Measurements from ENCODE around the gene TRMT61A.
"Not testable (repeated sequence)": the region's sequence is repeated elsewhere in the genome, so short reads cannot be mapped to it uniquely, and the experiment has no call there.

Gene TRMT61A

GRCh38 chr14:103523575-103523954 is 5.4 kb upstream of the TRMT61A start:
- Histone ChIP-seq H3K9ac (ENCODE audit: insufficient read length) (no peak overlapping the region), H3K9me3 (ENCODE audit: low read depth, low read length) (no peaks in the 10 kb centered on the region), H3K27ac (no peak overlapping the region), H3K36me3 (ENCODE audit: insufficient read depth, low read length) (peaks cover 20% of the 10 kb centered on the region), H3K4me3 (no peak overlapping the region)
- DNase-seq (ENCODE audit: low read depth, low spot score) = no peak
- TF ChIP-seq FOXP2 (optimal IDR thresholded peaks at IDR 0.05; ENCODE audit: control extremely low read depth, extremely low read length, insufficient read depth) (no peak), EZH2 (IDR thresholded peaks at IDR 0.05) (no peak), POLR2AphosphoS5 (IDR thresholded peaks at IDR 0.05; ENCODE audit: borderline replicate concordance, low read depth, low read length) (no peak)

DNA sequence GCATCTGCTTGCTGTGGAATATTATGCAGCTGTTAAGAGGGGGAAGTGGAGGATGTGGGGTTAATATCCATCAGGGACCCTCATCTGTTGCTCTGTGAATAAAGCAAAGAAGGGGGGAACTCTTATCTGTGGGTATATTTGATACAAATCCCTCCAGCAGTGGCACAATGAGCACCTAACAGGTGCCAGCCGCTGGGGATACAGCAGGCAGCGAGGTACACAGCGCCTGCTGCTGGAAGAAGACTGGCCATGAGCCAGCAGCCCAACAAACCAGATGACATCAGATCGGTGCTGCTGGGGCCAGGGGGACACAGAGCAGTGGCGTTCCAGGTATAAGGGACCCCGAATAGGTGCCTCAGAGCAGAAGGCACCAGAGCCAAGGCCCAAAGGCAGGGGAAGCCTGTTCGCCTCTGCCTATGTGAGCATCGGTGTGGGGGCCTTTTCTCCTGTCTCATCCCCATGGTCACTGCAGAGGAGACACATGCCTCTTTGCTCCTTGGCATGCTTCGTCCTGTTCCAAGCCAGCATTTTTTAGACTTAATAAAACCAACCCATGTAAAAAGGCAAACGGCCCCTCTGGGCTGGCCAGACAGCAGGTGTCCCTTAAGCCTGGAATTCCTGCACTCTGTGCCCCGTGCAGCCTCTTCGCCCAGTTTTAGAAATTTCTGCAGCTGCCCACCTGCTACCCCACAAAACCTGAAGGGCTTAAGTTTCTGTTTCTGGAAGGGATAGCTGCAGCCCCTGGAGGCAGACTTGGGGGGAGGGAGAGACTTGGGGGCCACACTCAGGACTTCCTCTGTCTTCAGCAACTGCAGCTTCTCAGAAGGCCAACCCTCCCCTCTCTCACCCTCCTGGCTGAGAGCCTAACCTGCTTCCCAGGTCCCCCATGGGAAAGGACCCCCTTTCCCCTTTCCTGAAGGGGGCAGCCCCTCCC is 4.7 kb upstream of the TRMT61A start:
- Histone ChIP-seq H3K36me3 (ENCODE audit: insufficient read depth, low read length) (peaks cover 14% of the 10 kb centered on the region), H3K27ac (no peak overlapping the region), H3K9ac (ENCODE audit: insufficient read length) (no peak overlapping the region), H3K9me3 (ENCODE audit: low read depth, low read length) (no peaks in the 10 kb centered on the region), H3K4me3 (no peak overlapping the region)
- TF ChIP-seq POLR2AphosphoS5 (IDR thresholded peaks at IDR 0.05; ENCODE audit: borderline replicate concordance, low read depth, low read length) (0 out of 2 replicates have a peak, but pooled peaks have one; percentile 2), FOXP2 (optimal IDR thresholded peaks at IDR 0.05; ENCODE audit: control extremely low read depth, extremely low read length, insufficient read depth) (no peak)
- DNase-seq (ENCODE audit: low read depth, low spot score) = no peak

- not testable (repeated sequence) for H3K36me3 ChIP-seq (ENCODE audit: insufficient read depth, low read length); DNase-seq (ENCODE audit: low read depth, low spot score); H3K27ac ChIP-seq
These were observed 3.4 kb upstream of the TRMT61A start for GRCh38 chr14:103525430-103526246.

GRCh38 chr14:103526247-103526913 is 2.6 kb upstream of the TRMT61A start:
- H3K4me3 ChIP-seq = no peak overlapping the region
- no peak for DNase-seq (ENCODE audit: low read depth, low spot score)
- no peak overlapping the region for H3K27ac ChIP-seq
- no peak overlapping the region for H3K9ac ChIP-seq (ENCODE audit: insufficient read length)
- no peaks in the 10 kb centered on the region for H3K9me3 ChIP-seq (ENCODE audit: low read depth, low read length)
- no peak for TF ChIP-seq EZH2 (IDR thresholded peaks at IDR 0.05)
- no peak for TF ChIP-seq POLR2AphosphoS5 (IDR thresholded peaks at IDR 0.05; ENCODE audit: borderline replicate concordance, low read depth, low read length)
- TF ChIP-seq FOXP2 (optimal IDR thresholded peaks at IDR 0.05; ENCODE audit: control extremely low read depth, extremely low read length, insufficient read depth) = no peak
- peaks cover 9% of the 10 kb centered on the region; the same call in 1 of the 2 replicates for H3K36me3 ChIP-seq (ENCODE audit: insufficient read depth, low read length)

More at GRCh38 chr14:103525430-103526246, 3.4 kb upstream of the TRMT61A start:
- H3K4me3 ChIP-seq; H3K9ac ChIP-seq (ENCODE audit: insufficient read length); H3K9me3 ChIP-seq (ENCODE audit: low read depth, low read length): not testable (repeated sequence)

DNA sequence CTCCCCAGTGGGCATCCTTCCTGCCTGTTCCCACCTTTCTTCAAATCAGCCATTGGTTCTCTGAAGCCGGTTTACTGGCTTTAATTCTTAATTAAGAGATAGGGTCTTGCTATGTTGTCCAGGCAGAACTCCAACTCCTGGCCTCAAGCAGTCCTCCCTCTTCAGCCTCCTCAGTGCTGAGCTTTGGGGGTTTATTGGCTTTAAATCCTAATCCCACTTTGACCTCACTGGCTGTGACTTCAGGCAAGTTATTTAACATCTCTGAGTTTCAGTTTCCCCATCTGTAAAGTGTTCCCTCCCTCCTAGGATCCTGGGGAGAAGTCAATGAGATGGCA is 2.1 kb upstream of the TRMT61A start:
- no peak for DNase-seq (ENCODE audit: low read depth, low spot score)
- H3K9ac ChIP-seq (ENCODE audit: insufficient read length) = no peak overlapping the region
- H3K9me3 ChIP-seq (ENCODE audit: low read depth, low read length) = no peaks in the 10 kb centered on the region
- no peak for TF ChIP-seq POLR2AphosphoS5 (IDR thresholded peaks at IDR 0.05; ENCODE audit: borderline replicate concordance, low read depth, low read length)
- no peak overlapping the region for H3K27ac ChIP-seq
- H3K4me3 ChIP-seq = no peak overlapping the region
- H3K36me3 ChIP-seq (ENCODE audit: insufficient read depth, low read length) = peaks cover 9% of the 10 kb centered on the region; the same call in 1 of the 2 replicates

DNA sequence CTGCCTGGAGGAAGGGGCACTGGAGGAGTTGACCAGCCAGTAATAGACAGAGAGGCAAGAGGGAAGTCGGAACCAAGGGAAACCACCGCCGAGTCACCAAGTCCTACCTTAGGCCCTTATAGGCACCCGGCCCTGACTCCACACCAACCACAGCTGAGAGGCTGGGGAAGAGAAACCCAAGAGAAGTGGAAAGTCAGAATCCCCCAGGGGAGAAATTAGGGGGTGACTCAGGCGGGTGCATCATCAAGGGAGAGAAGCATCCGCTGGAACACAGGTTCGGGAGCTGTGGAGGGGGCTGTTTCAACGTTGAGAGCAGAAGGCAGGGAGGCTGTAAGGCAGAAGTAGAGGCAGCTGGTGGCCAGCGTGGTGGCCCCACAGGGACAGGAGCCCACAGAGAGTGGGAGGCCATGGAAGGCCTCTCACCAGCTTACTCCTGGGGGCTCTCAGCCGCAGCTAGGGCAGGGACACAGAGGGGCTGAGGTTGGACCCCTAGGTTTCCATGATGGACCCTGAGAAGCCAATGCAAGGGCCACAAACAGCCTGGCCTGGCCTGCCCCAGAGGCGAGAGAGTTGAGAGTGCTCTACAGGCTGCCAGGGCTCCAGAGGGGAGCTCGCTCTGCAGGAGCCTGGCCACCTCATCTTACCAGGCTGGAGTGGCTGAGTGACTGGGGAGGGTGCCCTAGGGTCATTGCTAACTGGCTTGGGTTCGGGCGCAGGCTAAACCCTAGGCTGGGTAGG is 1.4 kb upstream of the TRMT61A start:
- DNase-seq (ENCODE audit: low read depth, low spot score) = no peak
- Histone ChIP-seq H3K4me3 (no peak overlapping the region; the same call in 1 of the 2 replicates), H3K9ac (ENCODE audit: insufficient read length) (peak overlapping the region; percentile 92), H3K9me3 (ENCODE audit: low read depth, low read length) (no peaks in the 10 kb centered on the region), H3K27ac (no peak overlapping the region), H3K36me3 (ENCODE audit: insufficient read depth, low read length) (peaks cover 9% of the 10 kb centered on the region; the same call in 1 of the 2 replicates)
- TF ChIP-seq FOXP2 (optimal IDR thresholded peaks at IDR 0.05; ENCODE audit: control extremely low read depth, extremely low read length, insufficient read depth) (no peak), EZH2 (IDR thresholded peaks at IDR 0.05) (no peak), POLR2AphosphoS5 (IDR thresholded peaks at IDR 0.05; ENCODE audit: borderline replicate concordance, low read depth, low read length) (no peak)

- peak overlapping the region; percentile 5; the same call in 1 of the 2 replicates for H3K27ac ChIP-seq
- DNase-seq (ENCODE audit: low read depth, low spot score) = no peak
These were observed 830 bp upstream of the TRMT61A start for GRCh38 chr14:103528146-103528586.

More at GRCh38 chr14:103528146-103528586, 830 bp upstream of the TRMT61A start:
- Histone ChIP-seq H3K9ac (ENCODE audit: insufficient read length) (peak overlapping the region; percentile 92), H3K36me3 (ENCODE audit: insufficient read depth, low read length) (peaks cover 9% of the 10 kb centered on the region; the same call in 1 of the 2 replicates), H3K4me3 (peak overlapping the region; percentile 83), H3K9me3 (ENCODE audit: low read depth, low read length) (no peaks in the 10 kb centered on the region)
- TF ChIP-seq EZH2 (IDR thresholded peaks at IDR 0.05) = no peak
- no peak for TF ChIP-seq FOXP2 (optimal IDR thresholded peaks at IDR 0.05; ENCODE audit: control extremely low read depth, extremely low read length, insufficient read depth)
- no peak for TF ChIP-seq POLR2AphosphoS5 (IDR thresholded peaks at IDR 0.05; ENCODE audit: borderline replicate concordance, low read depth, low read length)

All from SK-N-MC (cell line).